CD4-positive, alpha-beta T cell treated with Interleukin-6 for 4 hours (primary cell): ENCODE measurements around the gene SPOUT1.
"Not testable (repeated sequence)": the region's sequence is repeated elsewhere in the genome, so short reads cannot be mapped to it uniquely, and the experiment has no call there.

Source experiments
- DNase-seq: peaks from one replicate; pipeline ENCODE4 v3.0.0-alpha.2; 2020; ENCODE audit warnings: mixed read lengths

Gene SPOUT1, protein sequence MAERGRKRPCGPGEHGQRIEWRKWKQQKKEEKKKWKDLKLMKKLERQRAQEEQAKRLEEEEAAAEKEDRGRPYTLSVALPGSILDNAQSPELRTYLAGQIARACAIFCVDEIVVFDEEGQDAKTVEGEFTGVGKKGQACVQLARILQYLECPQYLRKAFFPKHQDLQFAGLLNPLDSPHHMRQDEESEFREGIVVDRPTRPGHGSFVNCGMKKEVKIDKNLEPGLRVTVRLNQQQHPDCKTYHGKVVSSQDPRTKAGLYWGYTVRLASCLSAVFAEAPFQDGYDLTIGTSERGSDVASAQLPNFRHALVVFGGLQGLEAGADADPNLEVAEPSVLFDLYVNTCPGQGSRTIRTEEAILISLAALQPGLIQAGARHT

DNA sequence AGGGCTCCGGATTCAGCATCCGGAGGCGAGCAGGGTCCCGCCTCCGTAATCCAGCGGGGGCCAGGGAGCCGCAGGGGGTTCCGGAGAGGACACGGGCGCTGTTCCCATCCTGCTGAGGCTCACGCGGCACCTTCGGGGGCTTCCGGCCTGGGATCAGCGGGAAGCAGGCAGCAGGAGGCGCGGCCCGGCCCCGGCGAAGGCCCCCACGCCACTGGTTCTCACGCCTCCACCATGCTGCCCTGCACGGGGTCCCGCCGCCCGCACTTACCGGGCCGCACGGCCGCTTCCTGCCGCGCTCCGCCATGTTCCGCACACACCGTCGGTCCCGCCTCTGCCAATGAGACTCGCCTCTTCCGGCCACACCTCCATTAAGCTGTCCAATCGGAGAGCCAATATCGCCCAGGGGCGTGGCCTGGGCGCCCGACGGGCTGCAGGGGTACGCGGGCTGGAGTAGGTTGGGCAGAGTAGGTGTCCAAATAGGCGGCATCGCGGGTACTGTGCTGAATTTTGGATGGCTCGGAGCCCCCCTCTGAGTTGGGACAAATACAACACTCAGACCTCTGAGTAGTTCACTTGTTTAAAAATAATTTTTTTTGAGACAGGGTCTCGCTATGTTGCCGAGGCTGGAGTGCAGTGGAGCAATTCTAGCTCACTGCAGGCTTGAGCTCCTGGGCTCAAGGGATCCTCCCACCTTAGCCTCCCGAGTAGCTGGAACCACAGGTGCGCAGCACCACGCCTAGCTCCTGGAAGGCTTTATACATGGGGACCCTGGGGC, at the start of gene SPOUT1:
SPOUT1 (minus strand) TSS at position 318 of the 775 bp plus-strand sequence; CDS start at position 304, 14 bp downstream.
- DNase-seq, result peak; percentile 95

DNA sequence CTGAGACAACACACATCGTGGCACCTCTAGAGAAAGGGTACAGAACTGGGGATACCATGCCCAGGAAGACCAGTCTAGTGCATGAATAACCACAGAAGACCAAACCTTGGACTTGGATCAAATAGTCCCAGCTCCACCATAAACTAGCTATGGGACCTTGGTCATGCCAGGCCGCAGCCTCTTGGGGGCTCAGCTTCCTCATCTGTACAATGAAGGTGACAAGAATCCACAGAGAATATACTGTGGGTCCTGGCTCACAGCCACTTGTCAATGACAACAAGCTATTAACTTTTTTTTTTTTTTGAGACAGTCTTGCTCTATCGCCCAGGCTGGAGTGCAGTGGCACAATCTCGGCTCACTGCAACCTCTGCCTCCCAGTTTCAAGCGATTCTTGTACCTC, 48.3 kb upstream of the SPOUT1 start:
- no peak for DNase-seq

DNA sequence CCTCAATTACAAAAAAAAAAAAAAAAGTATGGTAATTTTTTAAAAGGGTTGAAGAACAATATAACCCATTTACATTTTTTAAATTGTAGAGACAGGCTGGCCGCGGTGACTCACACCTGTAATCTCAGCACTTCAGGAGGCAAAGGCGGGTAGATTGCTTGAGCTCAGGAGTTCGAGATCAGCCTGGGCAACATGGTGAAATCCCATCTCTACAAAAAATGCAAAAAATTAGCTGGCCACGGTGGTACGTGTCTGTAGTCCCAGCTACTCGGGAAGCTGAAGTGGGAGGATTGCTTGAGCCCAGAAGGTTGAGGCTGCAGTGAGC, 41.3 kb upstream of the SPOUT1 start:
- not testable (repeated sequence) for DNase-seq

DNA sequence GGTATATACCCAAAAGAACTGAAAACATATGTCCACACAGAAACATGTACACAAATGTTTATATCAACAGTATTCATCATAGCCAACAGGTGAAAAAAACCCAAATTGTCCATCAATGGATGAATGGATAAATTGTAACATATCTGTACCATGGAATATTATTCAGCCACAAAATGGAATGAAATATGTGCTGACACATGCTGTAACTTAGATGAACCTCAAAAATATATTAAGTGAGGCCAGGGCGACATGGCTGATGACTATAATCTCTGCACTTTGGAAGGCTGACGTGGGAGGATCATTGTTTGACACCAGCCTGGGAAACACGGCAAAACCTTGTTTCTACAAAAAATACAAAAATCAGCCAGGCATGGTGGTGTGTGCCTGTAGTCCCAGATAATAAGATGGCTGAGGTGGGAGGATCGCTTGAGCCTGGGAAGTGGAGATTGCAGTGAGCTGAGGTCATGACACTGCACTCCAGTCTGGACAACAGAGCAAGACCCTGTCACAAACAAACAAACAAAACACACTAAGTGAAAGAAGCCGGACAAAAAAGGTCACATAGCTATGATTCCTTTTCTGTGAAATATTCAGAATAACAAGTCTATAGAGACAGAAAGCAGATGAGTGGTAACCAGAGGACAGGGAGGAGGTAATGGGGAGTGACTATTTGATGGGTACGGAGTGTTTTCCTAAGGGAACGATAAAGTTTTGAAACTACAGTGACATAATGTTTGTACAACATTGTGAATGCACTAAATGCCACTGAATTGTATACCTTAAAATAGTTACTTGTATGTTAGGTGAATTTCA, 40.7 kb upstream of the SPOUT1 start:
- no peak for DNase-seq

DNA sequence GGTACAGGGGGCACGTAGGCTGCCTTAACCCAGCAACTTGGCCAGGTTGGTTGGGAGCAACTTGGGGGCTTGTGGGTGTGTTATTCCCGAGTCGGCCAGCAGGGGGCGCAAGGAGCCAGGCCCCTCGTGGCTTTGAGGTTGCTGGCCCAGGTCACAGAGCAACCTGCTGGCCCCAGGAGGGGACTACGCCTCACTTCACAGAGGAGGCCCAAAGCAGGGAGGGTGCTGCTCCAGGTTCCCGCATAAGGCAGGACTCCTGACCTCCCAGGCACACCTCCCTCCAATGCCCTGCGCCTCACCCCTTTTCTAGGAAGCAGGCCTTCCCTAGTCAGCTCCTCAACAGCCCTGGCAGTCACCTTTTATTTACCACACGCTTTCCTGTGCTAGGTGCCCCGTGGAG, 34.1 kb upstream of the SPOUT1 start:
- peak; percentile 89 for DNase-seq

DNA sequence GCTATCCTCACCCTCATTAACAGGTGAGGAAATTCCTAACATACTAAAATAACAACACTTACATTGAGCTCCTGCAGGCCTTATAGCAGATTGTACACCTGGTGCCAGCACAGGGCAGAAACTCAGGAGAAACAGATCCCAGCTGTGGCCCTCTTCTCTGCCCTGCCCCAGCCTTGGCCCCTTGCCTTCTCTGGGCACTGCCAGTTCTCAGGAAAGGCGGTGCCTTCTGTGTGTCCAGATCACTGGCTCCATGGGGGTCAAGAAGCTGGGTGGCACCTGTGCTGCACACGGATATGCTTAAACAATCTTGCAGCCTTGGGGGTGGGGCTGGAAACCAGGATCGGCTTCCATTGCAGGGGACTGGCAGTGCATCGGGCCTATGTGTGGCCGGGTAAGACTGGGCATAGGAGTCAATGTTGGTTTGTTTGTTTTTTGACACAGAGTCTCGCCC, 32.8 kb upstream of the SPOUT1 start:
- DNase-seq, result no peak

DNA sequence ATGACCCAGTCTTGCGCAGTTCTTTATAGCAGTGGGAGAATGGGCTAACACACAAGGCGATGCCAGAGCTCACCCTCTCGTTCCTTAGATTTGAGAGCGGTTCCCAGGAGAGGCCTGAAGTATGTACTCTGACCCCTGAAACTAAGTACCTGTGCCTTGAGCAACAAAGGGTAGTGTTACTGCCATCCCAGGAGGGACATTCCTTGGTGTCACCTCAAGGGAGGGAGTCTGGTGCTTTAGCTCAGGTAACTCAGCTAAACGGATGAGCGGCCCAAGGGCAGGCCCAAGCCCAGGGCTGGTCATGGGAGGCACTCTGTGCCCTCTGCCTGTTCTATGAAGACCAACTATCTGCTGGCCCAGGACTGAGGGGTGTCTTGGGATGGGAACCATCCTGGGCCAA, 31.9 kb upstream of the SPOUT1 start:
- no peak for DNase-seq

DNA sequence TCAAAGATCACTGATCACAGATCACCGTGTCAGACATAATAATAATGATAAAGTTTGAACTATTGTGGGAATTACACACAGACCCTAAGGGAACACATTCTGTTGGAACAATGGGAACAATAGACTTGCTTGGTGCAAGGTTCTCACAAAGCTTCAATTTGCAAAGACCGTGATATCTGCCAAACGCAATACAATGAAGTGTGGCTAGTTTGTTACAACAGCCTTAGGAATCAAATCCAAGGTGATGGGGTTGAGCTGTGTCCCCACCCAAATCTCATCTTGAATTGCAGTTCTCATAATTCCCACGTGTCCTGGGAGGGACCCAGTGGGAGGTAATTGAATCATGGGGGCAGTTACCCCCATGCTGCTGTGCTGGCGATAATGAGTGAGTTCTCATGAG, 31.3 kb upstream of the SPOUT1 start:
- DNase-seq, result no peak

DNA sequence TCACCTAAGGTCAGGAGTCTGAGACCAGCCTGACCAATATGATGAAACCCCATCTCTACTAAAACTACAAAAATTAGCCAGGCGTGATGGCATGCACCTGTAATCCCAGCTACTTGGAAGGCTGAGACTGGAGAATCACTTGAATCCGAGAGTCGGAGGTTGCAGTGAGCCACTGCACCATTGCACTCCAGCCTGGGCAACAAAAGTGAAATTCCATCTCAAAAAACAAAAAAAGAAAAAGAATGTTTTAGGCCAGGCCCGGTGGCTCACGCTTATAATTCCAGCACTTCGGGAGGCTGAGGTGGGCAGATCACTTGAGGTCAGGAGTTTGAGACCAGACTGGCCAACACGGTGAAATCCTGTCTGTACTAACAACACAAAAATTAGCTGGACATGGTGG, 28.9 kb upstream of the SPOUT1 start:
- not testable (repeated sequence) for DNase-seq

DNA sequence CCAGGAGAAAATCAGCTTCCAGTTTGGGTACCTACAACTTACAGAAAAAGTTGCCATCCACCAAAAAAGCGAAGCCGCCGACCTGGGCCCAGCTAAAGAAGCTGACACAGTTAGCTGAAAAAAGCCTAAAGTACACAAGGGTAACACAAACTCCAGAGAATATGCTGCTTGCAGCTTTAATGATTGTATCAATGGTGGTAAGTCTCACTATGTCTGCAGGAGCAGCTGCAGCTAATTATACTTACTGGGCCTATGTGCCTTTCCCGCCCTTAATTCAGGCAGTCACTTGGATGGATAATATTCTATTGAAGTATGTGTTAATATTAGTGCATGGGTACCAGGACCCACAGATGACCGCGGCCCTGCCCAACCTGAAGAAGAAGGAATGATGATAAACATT, 24.9 kb upstream of the SPOUT1 start:
- not testable (repeated sequence) for DNase-seq

DNA sequence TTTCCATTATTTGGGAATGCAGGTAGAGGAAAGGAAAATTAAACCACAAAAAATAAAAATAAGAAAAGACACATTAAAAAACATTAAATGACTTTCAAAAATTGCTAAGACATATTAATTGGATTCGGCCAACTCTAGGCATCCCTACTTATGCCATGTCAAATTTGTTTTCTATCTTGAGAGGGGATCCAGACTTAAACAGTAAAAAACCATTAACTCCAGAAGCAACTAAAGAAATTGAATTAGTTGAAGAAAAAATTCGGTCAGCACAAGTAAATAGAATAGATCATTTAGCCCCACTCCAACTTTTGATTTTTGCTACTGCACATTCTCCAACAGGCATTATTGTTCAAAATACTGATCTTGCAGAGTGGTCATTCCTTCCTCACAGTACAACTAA, 23.1 kb upstream of the SPOUT1 start:
- not testable (repeated sequence) for DNase-seq

DNA sequence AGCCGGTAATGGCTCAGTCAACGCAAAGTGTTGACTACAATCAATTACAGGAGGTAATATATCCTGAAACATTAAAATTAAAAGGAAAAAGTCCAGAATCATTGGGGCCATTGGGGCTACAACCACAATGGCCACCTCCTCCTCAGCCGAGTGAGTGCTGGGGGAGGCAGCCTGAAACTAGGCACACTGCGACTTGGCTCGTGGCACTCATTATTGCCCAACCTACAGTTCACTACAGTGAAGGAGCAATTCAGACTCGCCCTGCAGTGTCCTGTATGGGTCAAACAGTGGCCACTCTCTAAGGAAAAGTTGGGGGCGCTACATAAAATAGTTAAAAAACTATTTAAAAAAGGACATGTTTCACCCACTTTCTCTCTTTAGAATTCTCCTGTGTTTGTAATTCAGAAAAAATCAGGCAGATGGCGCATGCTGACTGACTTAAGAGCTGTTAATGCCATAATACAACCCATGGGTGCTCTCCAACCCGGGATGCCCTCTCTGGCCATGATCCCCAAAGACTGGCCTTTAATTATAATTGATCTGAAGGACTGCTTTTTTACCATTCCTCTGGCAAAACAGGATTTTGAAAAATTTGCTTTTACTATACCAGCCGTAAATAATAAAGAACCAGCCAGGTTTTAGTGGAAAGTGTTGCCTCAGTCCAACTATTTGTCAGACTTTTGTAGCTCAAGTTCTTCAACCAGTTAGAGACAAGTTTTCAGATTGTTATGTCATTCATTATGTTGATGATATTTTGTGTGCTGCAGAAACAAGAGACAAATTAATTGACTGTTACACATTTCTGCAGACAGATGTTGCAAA, 22.4 kb upstream of the SPOUT1 start:
- not testable (repeated sequence) for DNase-seq

DNA sequence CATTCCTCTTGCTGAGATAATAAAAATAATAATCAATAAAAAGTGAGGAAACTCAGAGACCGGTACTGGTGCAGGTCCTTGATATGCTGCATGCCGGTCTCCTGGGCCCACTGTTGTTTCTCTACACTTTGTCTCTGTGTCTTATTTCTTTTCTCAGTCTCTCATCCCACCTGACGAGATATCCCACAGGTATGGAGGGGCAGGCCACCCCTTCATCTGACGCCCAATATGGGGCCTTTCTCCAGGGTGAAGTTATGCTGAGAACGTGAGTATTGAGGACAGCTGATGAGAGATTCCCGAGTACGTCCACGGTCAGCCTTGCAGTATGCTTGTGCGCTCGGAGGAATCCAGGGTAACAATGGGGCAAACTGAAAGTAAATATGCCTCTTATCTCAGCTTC, 21.4 kb upstream of the SPOUT1 start:
- not testable (repeated sequence) for DNase-seq

DNA sequence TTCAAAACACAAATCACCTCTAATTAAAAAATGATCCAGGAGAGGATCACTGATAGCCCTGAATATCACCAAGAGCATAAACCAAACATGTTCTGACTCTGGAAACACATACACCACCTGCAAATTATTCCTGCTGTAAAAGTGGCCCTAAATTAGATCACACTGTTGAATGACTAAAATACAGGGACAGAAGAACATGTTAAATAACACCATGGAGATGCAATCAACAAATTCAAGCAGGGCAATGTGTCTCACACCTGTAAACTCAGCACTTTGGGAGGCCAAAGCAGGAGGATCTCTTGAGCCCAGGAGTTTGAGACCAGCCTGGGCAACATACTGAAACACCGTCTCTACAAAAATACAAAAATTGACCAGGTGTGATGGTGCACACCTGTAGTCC, 18.2 kb upstream of the SPOUT1 start:
- no peak for DNase-seq

DNA sequence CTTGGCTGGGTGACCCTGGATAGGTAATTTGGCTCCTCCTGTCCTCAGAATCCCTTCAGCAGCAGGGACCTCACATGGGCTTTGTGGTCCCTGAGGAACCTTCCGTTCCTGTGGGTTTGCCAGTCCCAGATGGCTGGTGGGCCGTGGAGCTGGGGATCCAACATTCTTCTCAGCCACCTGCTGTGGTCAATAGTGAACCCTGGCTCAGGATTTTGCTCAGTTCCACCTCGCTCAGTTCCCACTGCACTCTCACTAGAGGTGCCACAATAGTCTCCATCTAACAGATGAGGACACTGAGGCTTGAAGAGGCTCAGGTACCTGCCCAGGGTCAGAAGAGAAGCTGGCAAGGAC, 17.1 kb upstream of the SPOUT1 start:
- DNase-seq, result no peak

DNA sequence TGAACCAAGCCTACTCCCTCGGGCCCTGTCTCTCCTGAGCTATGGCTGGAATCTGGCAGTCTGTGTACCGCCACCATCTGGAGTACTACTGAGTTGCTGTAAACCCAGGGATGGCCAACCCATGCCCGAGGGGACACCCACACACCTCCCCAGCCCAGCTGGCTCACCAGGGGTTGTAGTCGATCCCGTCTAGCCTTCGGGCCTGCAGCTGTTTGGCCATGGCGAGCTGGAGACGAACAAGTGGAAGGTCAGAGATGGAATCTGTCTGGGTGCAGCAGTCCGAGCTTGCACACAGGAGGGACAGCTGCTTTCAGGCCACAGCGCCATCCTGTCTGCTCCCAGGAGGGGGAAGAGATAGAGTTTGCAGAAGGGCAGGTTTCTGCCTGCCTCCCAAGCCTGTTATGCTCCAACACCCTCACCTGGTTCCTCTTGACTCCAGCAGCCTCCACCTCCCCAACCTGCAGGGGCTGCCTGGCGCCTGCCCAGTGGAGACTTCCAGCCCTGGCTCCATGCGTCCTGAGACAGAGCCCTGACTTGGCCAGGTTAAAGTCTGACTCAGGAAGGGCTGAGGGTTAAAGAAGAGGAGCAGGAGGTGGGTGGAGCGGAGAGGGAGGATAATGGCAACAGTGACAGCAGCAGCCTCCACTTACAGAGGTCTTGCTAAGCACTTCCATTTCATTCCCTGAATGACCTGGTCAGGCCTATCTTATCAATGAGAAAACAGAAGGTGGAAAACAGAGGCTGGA, 15.8 kb upstream of the SPOUT1 start:
- no peak for DNase-seq

DNA sequence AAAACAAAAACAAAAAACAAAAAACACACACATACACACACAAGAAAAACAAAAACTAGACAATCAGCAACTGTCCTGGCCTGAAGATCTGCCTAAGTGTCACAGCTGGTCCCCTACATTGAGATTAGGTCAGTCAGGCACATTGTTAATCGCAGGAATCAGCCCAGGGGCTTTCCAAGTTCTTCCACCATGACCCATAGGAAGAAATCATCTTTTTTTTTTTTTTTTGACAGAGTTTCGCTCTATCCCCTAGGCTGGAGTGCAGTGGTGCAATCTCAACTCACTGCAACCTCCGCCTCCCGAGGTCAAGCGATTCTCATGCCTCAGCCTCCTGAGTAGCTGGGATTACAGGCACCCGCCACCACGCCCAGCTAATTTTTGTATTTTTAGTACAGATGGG, 13.6 kb upstream of the SPOUT1 start:
- DNase-seq, result not testable (repeated sequence)

DNA sequence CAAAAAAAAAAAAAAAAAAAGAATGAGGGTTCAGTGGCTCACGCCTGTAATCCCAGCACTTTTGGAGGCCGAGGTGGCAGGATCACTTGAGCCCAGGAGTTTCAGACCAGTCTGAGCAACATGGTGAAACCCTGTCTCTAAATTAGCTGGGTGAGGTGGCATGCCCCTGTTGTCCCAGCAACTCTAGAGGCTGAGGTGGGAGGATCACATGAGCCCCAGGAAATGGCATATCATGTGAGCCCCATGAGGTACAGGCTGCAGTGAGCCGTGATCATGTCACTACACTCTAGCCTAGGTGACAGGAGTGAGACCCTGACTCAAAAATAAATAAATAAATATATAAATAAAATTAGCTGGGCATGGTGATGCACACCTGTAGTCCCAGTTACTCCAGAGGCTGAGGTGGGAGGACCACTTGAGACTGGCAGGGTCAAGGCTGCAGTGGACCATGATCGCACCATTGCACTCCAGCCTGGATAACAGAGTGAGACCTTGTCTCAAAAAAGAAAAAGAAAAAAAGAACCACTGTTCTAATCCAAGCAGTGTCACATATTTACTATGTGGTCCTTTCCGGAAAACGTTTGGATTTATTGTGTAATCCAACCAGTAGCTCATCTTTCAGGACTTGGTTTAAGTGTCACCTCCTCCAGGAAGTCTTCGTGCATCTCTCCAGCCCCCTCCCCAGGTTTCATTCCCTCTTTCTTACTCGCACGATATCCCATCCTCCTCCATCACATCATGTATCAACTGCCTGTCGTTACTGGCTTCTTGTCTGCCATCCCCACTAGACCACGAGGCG, 12.3 kb upstream of the SPOUT1 start:
- no peak for DNase-seq

DNA sequence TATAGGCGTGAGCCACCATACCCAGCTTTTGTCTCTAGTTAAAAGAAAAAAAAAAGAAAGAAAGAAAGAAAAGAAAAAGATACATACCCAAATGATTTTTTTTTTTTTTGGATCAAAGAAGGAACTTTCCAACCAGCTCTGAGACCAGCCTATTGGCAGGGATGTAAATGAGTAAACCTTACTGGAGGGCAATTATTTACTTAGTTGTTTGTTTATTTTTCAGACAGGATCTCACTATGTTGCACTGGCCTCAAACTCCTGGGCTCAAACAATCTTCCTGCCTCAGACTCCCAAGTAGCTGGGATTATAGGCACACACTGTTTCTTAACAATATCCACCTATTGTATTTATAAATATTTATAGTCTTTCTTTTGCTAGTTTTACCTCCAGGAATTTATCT, 10.9 kb upstream of the SPOUT1 start:
- no peak for DNase-seq

DNA sequence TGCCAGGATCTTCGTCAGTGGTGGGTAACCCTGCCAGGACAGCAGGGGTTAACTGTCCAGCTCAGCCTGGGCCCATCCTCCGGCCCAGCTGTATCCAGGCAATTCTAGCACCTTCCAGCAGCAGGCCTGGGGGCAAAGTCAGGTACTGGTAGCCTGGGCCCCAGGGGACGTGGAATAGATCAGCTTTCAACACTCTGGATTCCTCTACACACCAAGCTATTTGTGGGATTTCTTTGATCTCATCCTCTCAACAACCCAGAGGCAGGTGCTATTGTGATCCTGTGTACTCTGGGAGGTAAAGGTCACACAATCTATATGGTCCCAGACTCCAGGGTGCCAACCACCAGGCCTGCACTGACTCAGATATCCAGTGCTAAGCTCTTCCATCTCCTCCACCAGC, 8.7 kb upstream of the SPOUT1 start:
- no peak for DNase-seq
